Measurements from ENCODE around the gene TAS2R41. TPM values are rescaled to one million over a fixed set of nuclear protein-coding genes. Genes with fewer than 3 reads are reported as not detected.

Gene TAS2R41
- total and polyA plus RNA-seq, 7 donors, result not detected

DNA sequence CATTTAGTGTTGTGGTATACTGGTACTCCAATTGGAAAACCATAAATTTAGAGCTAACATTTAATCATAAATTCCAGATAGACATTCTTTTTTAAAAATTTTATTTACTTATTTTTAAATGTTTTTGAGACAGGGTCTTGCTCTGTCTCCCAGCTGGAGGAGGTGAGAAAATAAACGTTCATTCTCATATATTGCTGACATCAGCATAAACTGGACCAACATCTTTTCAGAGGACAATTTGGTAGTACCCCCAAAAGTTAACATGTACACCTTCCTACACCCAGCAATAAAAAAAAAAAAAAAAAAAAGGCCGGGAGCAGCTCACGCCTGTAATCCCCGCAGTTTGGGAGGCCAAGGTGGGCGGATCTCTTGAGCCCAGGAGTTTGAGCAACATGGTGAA lies 29.2 kb upstream of the TAS2R41 start:
- intact Hi-C loops (cut with DNase I), result no loop called here
- Histone ChIP-seq H3K4me3 (no peak overlapping the region), H3K36me3 (ENCODE audit: insufficient read depth in 1 of 2, low read depth in 1 of 2) (no peaks in the 10 kb centered on the region), H3K9me3 (no peaks in the 10 kb centered on the region), H3K27me3 (ENCODE audit: insufficient read depth in 3 of 3, low read length in 2 of 3) (peaks cover 0 to 11% (median 0%) of the 10 kb centered on the region in 3 donors), H3K27ac (no peak overlapping the region), H3K4me1 (no peaks in the 10 kb centered on the region)
- ATAC-seq (no peak), DNase-seq (no peak)
- WGBS, 3 donors, result 84 to 89% (median 89%) methylated on average over 4 to 5 of the region's 5 CpGs
- TF ChIP-seq, protein P1, sequence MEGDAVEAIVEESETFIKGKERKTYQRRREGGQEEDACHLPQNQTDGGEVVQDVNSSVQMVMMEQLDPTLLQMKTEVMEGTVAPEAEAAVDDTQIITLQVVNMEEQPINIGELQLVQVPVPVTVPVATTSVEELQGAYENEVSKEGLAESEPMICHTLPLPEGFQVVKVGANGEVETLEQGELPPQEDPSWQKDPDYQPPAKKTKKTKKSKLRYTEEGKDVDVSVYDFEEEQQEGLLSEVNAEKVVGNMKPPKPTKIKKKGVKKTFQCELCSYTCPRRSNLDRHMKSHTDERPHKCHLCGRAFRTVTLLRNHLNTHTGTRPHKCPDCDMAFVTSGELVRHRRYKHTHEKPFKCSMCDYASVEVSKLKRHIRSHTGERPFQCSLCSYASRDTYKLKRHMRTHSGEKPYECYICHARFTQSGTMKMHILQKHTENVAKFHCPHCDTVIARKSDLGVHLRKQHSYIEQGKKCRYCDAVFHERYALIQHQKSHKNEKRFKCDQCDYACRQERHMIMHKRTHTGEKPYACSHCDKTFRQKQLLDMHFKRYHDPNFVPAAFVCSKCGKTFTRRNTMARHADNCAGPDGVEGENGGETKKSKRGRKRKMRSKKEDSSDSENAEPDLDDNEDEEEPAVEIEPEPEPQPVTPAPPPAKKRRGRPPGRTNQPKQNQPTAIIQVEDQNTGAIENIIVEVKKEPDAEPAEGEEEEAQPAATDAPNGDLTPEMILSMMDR (IDR thresholded peaks at IDR 0.05), result no peak

DNA sequence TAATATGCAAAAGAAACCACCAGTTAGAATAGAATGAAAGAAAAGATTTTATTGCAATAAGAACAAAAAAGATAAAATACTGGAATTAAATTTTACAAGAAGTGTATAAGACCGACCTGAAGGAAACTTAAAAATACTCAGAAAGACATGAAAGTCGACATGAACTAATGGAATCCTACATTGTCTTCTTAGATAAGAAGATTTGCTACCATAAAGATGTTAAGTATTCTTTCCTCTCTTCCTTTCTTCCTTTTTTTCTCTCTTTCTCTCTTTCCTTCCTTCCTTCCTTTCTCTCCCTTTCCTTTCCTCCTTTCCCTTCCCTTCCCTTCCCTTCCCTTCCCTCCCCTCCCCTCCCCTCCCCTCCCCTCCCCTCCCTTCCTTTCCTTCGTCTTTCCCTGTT lies 27.9 kb upstream of the TAS2R41 start:
- no peak overlapping the region for H3K4me3 ChIP-seq
- WGBS, 3 donors, result 90 to 96% (median 92%) methylated on average over 2 of the region's 3 CpGs
- no peaks in the 10 kb centered on the region for H3K9me3 ChIP-seq
- intact Hi-C loops (cut with DNase I), result no loop called here
- ATAC-seq, result no peak
- no peak for DNase-seq
- no peak overlapping the region for H3K27ac ChIP-seq
- no peaks in the 10 kb centered on the region for H3K36me3 ChIP-seq (ENCODE audit: insufficient read depth in 1 of 2, low read depth in 1 of 2)
- TF ChIP-seq, protein P1 (IDR thresholded peaks at IDR 0.05), result no peak
- H3K4me1 ChIP-seq, result no peaks in the 10 kb centered on the region
- H3K27me3 ChIP-seq (ENCODE audit: insufficient read depth in 3 of 3, low read length in 2 of 3), result peaks cover 0 to 11% (median 0%) of the 10 kb centered on the region in 3 donors

DNA sequence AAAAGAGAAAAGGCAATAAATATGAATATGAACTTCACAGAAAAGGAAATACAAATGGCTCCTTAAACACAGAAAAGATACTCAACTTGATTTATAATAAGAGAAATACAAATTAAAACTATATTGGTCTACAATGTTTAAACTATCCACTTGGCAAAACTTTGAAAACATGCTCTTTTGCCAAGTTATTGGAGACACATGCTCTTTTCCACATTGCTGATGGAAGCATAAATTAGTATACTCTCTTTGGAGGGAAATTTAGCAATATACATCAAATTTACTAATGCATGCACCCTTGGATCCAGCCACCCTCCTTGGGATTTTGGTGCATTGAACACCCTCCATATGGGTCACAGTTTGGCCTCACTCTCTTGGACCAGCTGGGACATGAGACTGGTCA lies 26.6 kb upstream of the TAS2R41 start:
- Histone ChIP-seq H3K36me3 (ENCODE audit: insufficient read depth in 1 of 2, low read depth in 1 of 2) (no peaks in the 10 kb centered on the region), H3K27ac (no peak overlapping the region), H3K27me3 (ENCODE audit: insufficient read depth in 3 of 3, low read length in 2 of 3) (peaks cover 0 to 11% (median 0%) of the 10 kb centered on the region in 3 donors), H3K4me3 (no peak overlapping the region), H3K9me3 (no peaks in the 10 kb centered on the region), H3K4me1 (no peaks in the 10 kb centered on the region)
- intact Hi-C loops (cut with DNase I), result no loop called here
- DNase-seq (no peak), ATAC-seq (no peak)
- TF ChIP-seq, protein P1 (IDR thresholded peaks at IDR 0.05), result no peak

DNA sequence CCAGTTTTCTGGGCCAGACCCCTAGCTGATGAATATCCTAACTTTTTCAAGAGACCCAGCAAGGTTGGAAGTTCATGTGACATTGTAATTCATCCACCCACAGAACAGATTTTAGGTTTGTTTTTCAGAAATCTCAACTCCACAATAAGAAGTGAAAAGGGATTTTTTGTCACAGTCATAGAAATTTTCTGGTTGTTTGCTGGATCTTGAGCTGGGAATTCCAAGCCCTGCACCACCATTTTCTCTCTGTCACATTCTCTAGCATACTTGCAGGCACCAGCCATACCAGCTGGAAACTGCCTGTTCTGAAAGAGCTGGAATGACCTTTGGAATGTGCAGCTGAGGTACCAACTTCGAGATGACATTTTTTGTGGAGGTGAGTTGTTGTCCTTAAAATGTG lies 25.9 kb upstream of the TAS2R41 start:
- TF ChIP-seq, protein P1 (IDR thresholded peaks at IDR 0.05), result no peak
- 30 to 41% (median 38%) methylated on average over 1 of the region's 1 CpG for WGBS, 3 donors
- ATAC-seq, result no peak
- Histone ChIP-seq H3K27me3 (ENCODE audit: insufficient read depth in 3 of 3, low read length in 2 of 3) (peaks cover 0 to 11% (median 0%) of the 10 kb centered on the region in 3 donors), H3K4me1 (no peaks in the 10 kb centered on the region), H3K9me3 (no peaks in the 10 kb centered on the region), H3K4me3 (no peak overlapping the region), H3K36me3 (ENCODE audit: insufficient read depth in 1 of 2, low read depth in 1 of 2) (no peaks in the 10 kb centered on the region), H3K27ac (no peak overlapping the region)
- DNase-seq, result no peak
- intact Hi-C loops (cut with DNase I), result no loop called here

DNA sequence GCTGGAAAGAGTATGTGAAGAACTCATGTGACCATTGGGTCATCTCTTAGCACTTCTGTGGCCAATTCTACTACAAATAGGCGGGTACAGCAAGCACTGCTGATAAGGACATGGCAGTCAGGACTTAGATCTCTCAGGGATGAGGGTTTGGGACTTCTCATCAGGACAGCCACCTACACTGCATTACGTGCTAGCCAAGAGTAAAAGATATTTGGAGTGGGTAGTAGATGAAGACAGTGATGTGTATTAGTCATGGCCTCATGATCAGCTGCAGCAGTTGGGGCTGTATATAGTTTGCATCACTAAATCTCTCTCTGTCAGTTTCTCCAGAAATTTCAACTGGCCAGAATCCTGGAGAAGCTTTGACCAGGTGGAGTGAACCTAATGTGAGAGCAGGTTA lies 25.2 kb upstream of the TAS2R41 start:
- no peak for ATAC-seq
- 79 to 89% (median 82%) methylated on average over 2 of the region's 2 CpGs for WGBS, 3 donors
- no peak overlapping the region for H3K27ac ChIP-seq
- no peak for DNase-seq
- no peaks in the 10 kb centered on the region for H3K4me1 ChIP-seq
- no peaks in the 10 kb centered on the region for H3K36me3 ChIP-seq (ENCODE audit: insufficient read depth in 1 of 2, low read depth in 1 of 2)
- intact Hi-C loops (cut with DNase I), result no loop called here
- no peak overlapping the region for H3K4me3 ChIP-seq
- TF ChIP-seq, protein P1 (IDR thresholded peaks at IDR 0.05), result no peak
- H3K27me3 ChIP-seq (ENCODE audit: insufficient read depth in 3 of 3, low read length in 2 of 3), result peaks cover 0 to 4% (median 0%) of the 10 kb centered on the region in 3 donors
- H3K9me3 ChIP-seq, result no peaks in the 10 kb centered on the region

Measured in psoas muscle (tissue), 8 donors.